Neuronal stem cell (in vitro differentiated cells): Measurements from ENCODE around the gene BTN3A1.
A peak's percentile ranks its signal among the peaks of the same experiment; 100 is the strongest.
"Not testable (repeated sequence)": the region's sequence is repeated elsewhere in the genome, so short reads cannot be mapped to it uniquely, and the experiment has no call there.

Experiments
- DNase-seq: peaks from one replicate; pipeline ENCODE4 v3.0.0-alpha.2; 2013; ENCODE audit warnings: low spot score
- H2AFZ ChIP-seq: one replicate; pipeline ENCODE4 v1.6.1; 2013; ENCODE audit warnings: mild to moderate bottlenecking, low read length, inconsistent platforms
- H2AK5ac ChIP-seq: 2 replicates; pipeline ENCODE4 v1.6.1; 2013; ENCODE audit warnings: low read depth, mild to moderate bottlenecking, inconsistent platforms, low read length, moderate library complexity, mixed read lengths
- H2BK120ac ChIP-seq: 2 replicates; pipeline ENCODE4 v1.6.1; 2013; ENCODE audit warnings: low read depth, mild to moderate bottlenecking, inconsistent platforms, low read length, moderate library complexity, mixed read lengths
- H2BK12ac ChIP-seq: one replicate; pipeline ENCODE4 v1.6.1; 2013; ENCODE audit warnings: low read length, inconsistent platforms
- H2BK15ac ChIP-seq: 2 replicates; pipeline ENCODE4 v1.6.1; 2013; ENCODE audit warnings: mild to moderate bottlenecking, low read length, inconsistent platforms, mixed read lengths
- H2BK5ac ChIP-seq: one replicate; pipeline ENCODE4 v1.6.1; 2013; ENCODE audit warnings: inconsistent platforms, mild to moderate bottlenecking, low read length, moderate library complexity
- H3K14ac ChIP-seq: one replicate; pipeline ENCODE4 v1.6.1; 2013; ENCODE audit warnings: low read length, inconsistent platforms
- H3K18ac ChIP-seq: 2 replicates; pipeline ENCODE4 v1.6.1; 2013; ENCODE audit warnings: low read length, inconsistent platforms
- H3K23ac ChIP-seq: 2 replicates; pipeline ENCODE4 v1.6.1; 2013; ENCODE audit warnings: low read depth, mild to moderate bottlenecking, mixed read lengths, low read length, inconsistent platforms; ENCODE audit not compliant: poor library complexity
- H3K27ac ChIP-seq: replicated peaks from 3 replicates; pipeline ENCODE4 v1.5.1; 2013; ENCODE audit warnings: low read length, inconsistent platforms
- H3K27me3 ChIP-seq, 3 experiments: 2 replicates each; pipeline ENCODE4 v1.6.1; 2013; ENCODE audit warnings: low read length in 3 of 3, mild to moderate bottlenecking in 2 of 3, inconsistent platforms in 1 of 3, low read depth in 1 of 3, mixed read lengths in 1 of 3, moderate library complexity in 1 of 3; ENCODE audit not compliant: control insufficient read depth in 3 of 3, insufficient read depth in 3 of 3
- H3K36me3 ChIP-seq, 2 donors: replicated peaks in 1 of 2; 2 replicates each; pipeline ENCODE4 v1.6.1; 2013; ENCODE audit warnings: low read length in 2 of 2; ENCODE audit not compliant: control insufficient read depth in 2 of 2, insufficient read depth in 2 of 2
- H3K4ac ChIP-seq: 2 replicates; pipeline ENCODE4 v1.6.1; 2013; ENCODE audit warnings: inconsistent platforms, mild to moderate bottlenecking, low read length, moderate library complexity
- H3K4me1 ChIP-seq, 2 donors: 1 replicate in 1 of 2; 2 replicates in 1 of 2; pipeline ENCODE4 v1.6.1; 2013; ENCODE audit warnings: low read length in 2 of 2, low read depth in 1 of 2; ENCODE audit not compliant: control insufficient read depth in 2 of 2, insufficient read depth in 1 of 2
- H3K4me2 ChIP-seq: one replicate; pipeline ENCODE4 v1.6.1; 2013; ENCODE audit warnings: mild to moderate bottlenecking, low read length, inconsistent platforms; ENCODE audit not compliant: insufficient read depth, poor library complexity, severe bottlenecking
- H3K4me3 ChIP-seq, 2 donors: 2 replicates each; pipeline ENCODE4 v1.5.1; 2013; ENCODE audit warnings: low read length in 2 of 2, mild to moderate bottlenecking in 2 of 2, inconsistent platforms in 1 of 2, moderate library complexity in 1 of 2
- H3K79me1 ChIP-seq: one replicate; pipeline ENCODE4 v1.6.1; 2013; ENCODE audit warnings: low read depth, mild to moderate bottlenecking, inconsistent platforms, low read length, moderate library complexity
- H3K9ac ChIP-seq: one replicate; pipeline ENCODE4 v1.6.1; 2013; ENCODE audit warnings: mild to moderate bottlenecking, low read depth, low read length, inconsistent platforms; ENCODE audit not compliant: poor library complexity
- H3K9me3 ChIP-seq, 2 donors: replicated peaks in 1 of 2; 2 replicates each; pipeline versions ENCODE3 to v1.6.1; 2013; ENCODE audit warnings: low read length in 2 of 2, mild to moderate bottlenecking in 2 of 2, inconsistent platforms in 1 of 2, low read depth in 1 of 2, mixed read lengths in 1 of 2, moderate library complexity in 1 of 2; ENCODE audit not compliant: control insufficient read depth in 2 of 2, insufficient read depth in 1 of 2
- H4K8ac ChIP-seq: one replicate; pipeline ENCODE4 v1.6.1; 2013; ENCODE audit warnings: low read depth, mild to moderate bottlenecking, inconsistent platforms, low read length, moderate library complexity
- H4K91ac ChIP-seq: one replicate; pipeline ENCODE4 v1.6.1; 2013; ENCODE audit warnings: low read length, low read depth, mild to moderate bottlenecking, inconsistent platforms; ENCODE audit not compliant: poor library complexity
- WGBS, 2 donors: extraction: QIAGEN DNeasy Blood & Tissue Kit; methylation state at CpG; one replicate each; pipeline ENCODE4 v1.1.7; 2013; ENCODE audit warnings: missing lambda C conversion rate in 2 of 2, mixed read lengths in 1 of 2; ENCODE audit not compliant: insufficient read length in 2 of 2, insufficient replicate concordance in 1 of 2; ENCODE audit errors: extremely low coverage in 2 of 2; 5-methylcytosine and 5-hydroxymethylcytosine counted together

BTN3A1 gene

GRCh38 chr6:26365633-26365995, 36.5 kb upstream of the BTN3A1 start:
- H3K14ac ChIP-seq, result no peak overlapping the region

DNA sequence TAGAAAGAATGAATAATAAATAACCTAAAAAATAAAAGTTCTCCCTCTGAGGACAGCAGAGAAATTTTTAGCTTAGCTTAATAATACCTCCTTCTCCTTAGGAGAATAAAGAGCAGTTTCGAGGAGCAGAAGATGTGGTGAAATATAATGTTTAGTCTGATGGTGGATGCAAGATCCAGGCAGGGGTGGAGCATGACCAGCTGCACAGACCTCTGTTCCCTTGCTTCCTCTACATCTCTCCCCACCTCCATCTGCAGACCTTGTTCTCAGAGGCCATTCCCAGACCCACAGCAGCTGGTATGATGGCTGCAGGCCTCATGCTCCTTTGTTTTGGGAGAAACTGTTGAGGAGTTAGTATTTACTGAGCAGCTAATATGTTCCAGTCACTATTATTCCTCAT, 35.6 kb upstream of the BTN3A1 start:
- H3K4me3 ChIP-seq, result no peak overlapping the region
- H4K8ac ChIP-seq, result no peak overlapping the region
- no peaks in the 10 kb centered on the region for H3K9me3 ChIP-seq
- H2AK5ac ChIP-seq, result no peak overlapping the region
- peak overlapping the region; percentile 4 for H2AFZ ChIP-seq
- H3K9ac ChIP-seq, result no peak overlapping the region
- no peak overlapping the region for H2BK12ac ChIP-seq
- no peak overlapping the region for H3K23ac ChIP-seq
- H3K4me1 ChIP-seq, result peaks cover 0 to 3% of the 10 kb centered on the region in 2 donors
- no peaks in the 10 kb centered on the region for H3K27me3 ChIP-seq
- no peak overlapping the region for H3K14ac ChIP-seq
- H3K4ac ChIP-seq, result no peak overlapping the region
- H3K18ac ChIP-seq, result no peak overlapping the region
- no peaks in the 10 kb centered on the region for H3K79me1 ChIP-seq
- H2BK120ac ChIP-seq, result no peak overlapping the region
- no peak overlapping the region for H4K91ac ChIP-seq
- H3K27ac ChIP-seq, result no peak overlapping the region
- H2BK5ac ChIP-seq, result no peak overlapping the region
- no peaks in the 10 kb centered on the region for H3K36me3 ChIP-seq
- no peak for DNase-seq
- H3K4me2 ChIP-seq, result no peak overlapping the region
- WGBS, 2 donors, result no CpG with 5 or more reads among the region's 1 CpG
- H2BK15ac ChIP-seq, result no peak overlapping the region

More at GRCh38 chr6:26365633-26365995, 36.5 kb upstream of the BTN3A1 start:
- Histone ChIP-seq H2BK5ac (no peak overlapping the region), H3K23ac (no peak overlapping the region), H4K91ac (no peak overlapping the region), H2AFZ (peak overlapping the region; percentile 91), H3K4ac (no peak overlapping the region), H3K27me3 (no peaks in the 10 kb centered on the region), H2BK12ac (no peak overlapping the region), H2BK15ac (no peak overlapping the region), H3K18ac (no peak overlapping the region), H3K36me3 (no peaks in the 10 kb centered on the region), H2BK120ac (no peak overlapping the region), H3K9ac (no peak overlapping the region), H3K9me3 (no peaks in the 10 kb centered on the region), H3K79me1 (no peaks in the 10 kb centered on the region), H3K27ac (no peak overlapping the region), H3K4me3 (peak overlapping the region; percentile 55 to 78), H3K4me1 (peaks cover 0 to 3% of the 10 kb centered on the region in 2 donors), H4K8ac (no peak overlapping the region), H2AK5ac (no peak overlapping the region), H3K4me2 (peak overlapping the region; percentile 37)
- WGBS, 2 donors, result no CpG with 5 or more reads among the region's 1 CpG
- DNase-seq, result no peak

GRCh38 chr6:26367114-26367513, 35.0 kb upstream of the BTN3A1 start:
- Histone ChIP-seq H2BK120ac (no peak overlapping the region), H3K27ac (no peak overlapping the region), H3K36me3 (no peaks in the 10 kb centered on the region), H3K18ac (no peak overlapping the region), H4K91ac (no peak overlapping the region), H3K23ac (no peak overlapping the region), H4K8ac (no peak overlapping the region), H2AFZ (no peak overlapping the region), H3K4me3 (no peak overlapping the region), H3K79me1 (no peaks in the 10 kb centered on the region), H2AK5ac (no peak overlapping the region), H3K4me1 (peaks cover 0 to 3% of the 10 kb centered on the region in 2 donors), H2BK15ac (no peak overlapping the region), H3K4me2 (no peak overlapping the region), H2BK12ac (no peak overlapping the region), H3K9ac (no peak overlapping the region), H3K4ac (no peak overlapping the region), H3K14ac (no peak overlapping the region), H3K9me3 (no peaks in the 10 kb centered on the region), H3K27me3 (no peaks in the 10 kb centered on the region), H2BK5ac (no peak overlapping the region)
- DNase-seq, result no peak
- no CpG with 5 or more reads among the region's 3 CpGs for WGBS, 2 donors

DNA sequence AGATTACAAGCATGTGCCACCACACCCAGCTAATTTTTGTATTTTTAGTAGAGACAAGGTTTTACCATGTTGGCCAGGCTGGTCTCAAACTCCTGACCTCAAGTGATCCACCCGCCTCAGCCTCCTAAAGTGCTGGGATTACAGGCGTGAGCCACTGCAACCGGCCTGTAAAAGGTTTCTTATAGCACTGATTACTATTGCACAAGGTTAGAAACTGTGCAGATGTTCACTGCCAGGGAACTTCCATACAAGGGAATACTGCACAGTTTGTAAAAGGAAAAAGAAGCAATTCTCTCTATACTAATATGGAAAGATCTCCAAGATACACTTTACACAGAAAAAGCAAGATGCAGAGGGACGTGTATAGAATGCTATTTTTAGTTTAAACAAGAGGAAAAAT, 30.3 kb upstream of the BTN3A1 start:
- H4K8ac ChIP-seq, result not testable (repeated sequence)

More for the DNA sequence above, 30.3 kb upstream of the BTN3A1 start:
- WGBS, 2 donors, result no CpG with 5 or more reads among the region's 4 CpGs
- H4K91ac ChIP-seq, DNase-seq, H3K36me3 ChIP-seq, H3K79me1 ChIP-seq, H3K4me1 ChIP-seq, H2AK5ac ChIP-seq, H3K18ac ChIP-seq, H3K4me2 ChIP-seq, H3K4ac ChIP-seq, H3K4me3 ChIP-seq, H2AFZ ChIP-seq, H2BK12ac ChIP-seq, H3K27me3 ChIP-seq, H2BK5ac ChIP-seq, H3K9me3 ChIP-seq, H2BK120ac ChIP-seq, H2BK15ac ChIP-seq, H3K9ac ChIP-seq, H3K23ac ChIP-seq, H3K14ac ChIP-seq, H3K27ac ChIP-seq: not testable (repeated sequence)
